Endodermal cell (in vitro differentiated cells): ENCODE results near the gene SLC25A10. TPM values are rescaled to one million over a fixed set of nuclear protein-coding genes. Genes with fewer than 3 reads are reported as not detected.

Experiments used
- DNase-seq: peaks from one replicate; pipeline ENCODE4 v3.0.0-alpha.2; 2017
- H3K27ac ChIP-seq: 2 replicates; pipeline ENCODE4 v1.5.1; 2013; ENCODE audit warnings: mild to moderate bottlenecking, low read depth, low read length, moderate library complexity
- H3K27me3 ChIP-seq: 2 replicates; pipeline ENCODE4 v1.6.1; 2013; ENCODE audit warnings: mild to moderate bottlenecking, low read length, moderate library complexity; ENCODE audit not compliant: insufficient read depth, control insufficient read depth, poor library complexity, severe bottlenecking
- H3K36me3 ChIP-seq: 2 replicates; pipeline ENCODE4 v1.7.0; 2013; ENCODE audit warnings: mild to moderate bottlenecking, low read length, moderate library complexity; ENCODE audit not compliant: control insufficient read depth, insufficient read depth
- H3K4me1 ChIP-seq: one replicate; pipeline ENCODE4 v1.7.0; 2013; ENCODE audit warnings: low read length; ENCODE audit not compliant: control insufficient read depth, insufficient read depth
- H3K4me3 ChIP-seq: 2 replicates; pipeline ENCODE4 v1.5.1; 2013; ENCODE audit warnings: mild to moderate bottlenecking, low read length, moderate library complexity
- H3K9ac ChIP-seq: 2 replicates; pipeline ENCODE4 v1.6.1; 2013; ENCODE audit warnings: mild to moderate bottlenecking, low read length, moderate library complexity; ENCODE audit not compliant: poor library complexity, severe bottlenecking; ENCODE audit errors: extremely low read depth
- H3K9me3 ChIP-seq: 2 replicates; pipeline ENCODE4 v1.6.1; 2013; ENCODE audit warnings: mild to moderate bottlenecking, low read length, moderate library complexity; ENCODE audit not compliant: control insufficient read depth
- H3K27ac Mint-ChIP-seq: 2 replicates; pipeline ENCODE4 v1.8.0; 2020; ENCODE audit warnings: mixed read lengths
- H3K27me3 Mint-ChIP-seq: 2 replicates; pipeline ENCODE4 v1.8.0; 2021; ENCODE audit warnings: mild to moderate bottlenecking, mixed read lengths; ENCODE audit not compliant: insufficient read depth
- H3K36me3 Mint-ChIP-seq: 2 replicates; pipeline ENCODE4 v1.8.0; 2020; ENCODE audit warnings: low read depth, mixed read lengths
- H3K4me1 Mint-ChIP-seq: 2 replicates; pipeline ENCODE4 v1.8.0; 2020; ENCODE audit warnings: mixed read lengths
- H3K4me3 Mint-ChIP-seq: 2 replicates; pipeline ENCODE4 v1.8.0; 2020; ENCODE audit warnings: mild to moderate bottlenecking, moderate library complexity, mixed read lengths
- H3K9me3 Mint-ChIP-seq: 2 replicates; pipeline ENCODE4 v1.8.0; 2020; ENCODE audit warnings: mild to moderate bottlenecking, mixed read lengths
- CTCF ChIP-seq: fragments of 200-600 bp; sonication (generic); conservative IDR thresholded peaks from 2 replicates; pipeline ENCODE4 v1.5.0; 2021; ENCODE audit warnings: antibody characterized with exemption, mild to moderate bottlenecking
- WGBS, 2 experiments: methylation state at CpG; one replicate each; pipeline versions ENCODE4 v1.1.5 to v1.1.7; 2013; ENCODE audit warnings: missing lambda C conversion rate in 2 of 2, mixed read lengths in 1 of 2; ENCODE audit not compliant: insufficient coverage in 1 of 2, insufficient read length in 1 of 2; 5-methylcytosine and 5-hydroxymethylcytosine counted together
- total RNA-seq, 2 donors: library from RNA; stranded (reverse); fragmentation: NEBNext Ultra II Directional in 1 of 2; extraction: Animal tissue kit (Norgen Biotek cat#: 25700) in 1 of 2; gene quantifications; 2 replicates in 1 of 2; 3 replicates in 1 of 2; pipeline ENCODE4 v1.2.1, GENCODE V29; 2021

SLC25A10 gene
- total RNA-seq, 2 donors from 2014 or later, result 24.8 to 37.6 TPM

- Histone ChIP-seq H3K27me3 (no peaks in the 10 kb centered on the region), H3K9me3 (no peaks in the 10 kb centered on the region), H3K4me1 (peaks cover 8% of the 10 kb centered on the region), H3K36me3 (peaks cover 46% of the 10 kb centered on the region), H3K27ac (no peak overlapping the region), H3K4me3 (no peak overlapping the region), H3K9ac (no peak overlapping the region)
- H3K4me3 Mint-ChIP-seq, result peak overlapping the region; percentile 92
- no peak for DNase-seq
- 95 to 96% methylated on average over 17 of the region's 17 CpGs for WGBS, 2 experiments
- H3K4me1 Mint-ChIP-seq, result peaks cover 14% of the 10 kb centered on the region
- no peak for TF ChIP-seq CTCF
- no peaks in the 10 kb centered on the region for H3K9me3 Mint-ChIP-seq
- H3K27ac Mint-ChIP-seq, result peak overlapping the region; percentile 44
- H3K27me3 Mint-ChIP-seq, result peaks cover 3% of the 10 kb centered on the region
- H3K36me3 Mint-ChIP-seq, result peaks cover 37% of the 10 kb centered on the region
These were observed 5.9 kb upstream of the SLC25A10 start for GRCh38 chr17:81706232-81706611.

GRCh38 chr17:81706757-81707624 is 5.1 kb upstream of the SLC25A10 start:
- Histone ChIP-seq H3K4me1 (peaks cover 8% of the 10 kb centered on the region), H3K27ac (no peak overlapping the region), H3K9ac (no peak overlapping the region), H3K9me3 (no peaks in the 10 kb centered on the region), H3K4me3 (no peak overlapping the region), H3K27me3 (no peaks in the 10 kb centered on the region), H3K36me3 (peaks cover 39% of the 10 kb centered on the region)
- TF ChIP-seq CTCF, result peak; percentile 21
- peak; percentile 70 for DNase-seq
- no peak overlapping the region for H3K4me3 Mint-ChIP-seq
- no peak overlapping the region for H3K27ac Mint-ChIP-seq
- H3K36me3 Mint-ChIP-seq, result peaks cover 33% of the 10 kb centered on the region
- 95 to 96% methylated on average over 37 to 54 of the region's 54 CpGs for WGBS, 2 experiments
- peaks cover 3% of the 10 kb centered on the region for H3K27me3 Mint-ChIP-seq
- H3K4me1 Mint-ChIP-seq, result peaks cover 11% of the 10 kb centered on the region
- H3K9me3 Mint-ChIP-seq, result no peaks in the 10 kb centered on the region

DNA sequence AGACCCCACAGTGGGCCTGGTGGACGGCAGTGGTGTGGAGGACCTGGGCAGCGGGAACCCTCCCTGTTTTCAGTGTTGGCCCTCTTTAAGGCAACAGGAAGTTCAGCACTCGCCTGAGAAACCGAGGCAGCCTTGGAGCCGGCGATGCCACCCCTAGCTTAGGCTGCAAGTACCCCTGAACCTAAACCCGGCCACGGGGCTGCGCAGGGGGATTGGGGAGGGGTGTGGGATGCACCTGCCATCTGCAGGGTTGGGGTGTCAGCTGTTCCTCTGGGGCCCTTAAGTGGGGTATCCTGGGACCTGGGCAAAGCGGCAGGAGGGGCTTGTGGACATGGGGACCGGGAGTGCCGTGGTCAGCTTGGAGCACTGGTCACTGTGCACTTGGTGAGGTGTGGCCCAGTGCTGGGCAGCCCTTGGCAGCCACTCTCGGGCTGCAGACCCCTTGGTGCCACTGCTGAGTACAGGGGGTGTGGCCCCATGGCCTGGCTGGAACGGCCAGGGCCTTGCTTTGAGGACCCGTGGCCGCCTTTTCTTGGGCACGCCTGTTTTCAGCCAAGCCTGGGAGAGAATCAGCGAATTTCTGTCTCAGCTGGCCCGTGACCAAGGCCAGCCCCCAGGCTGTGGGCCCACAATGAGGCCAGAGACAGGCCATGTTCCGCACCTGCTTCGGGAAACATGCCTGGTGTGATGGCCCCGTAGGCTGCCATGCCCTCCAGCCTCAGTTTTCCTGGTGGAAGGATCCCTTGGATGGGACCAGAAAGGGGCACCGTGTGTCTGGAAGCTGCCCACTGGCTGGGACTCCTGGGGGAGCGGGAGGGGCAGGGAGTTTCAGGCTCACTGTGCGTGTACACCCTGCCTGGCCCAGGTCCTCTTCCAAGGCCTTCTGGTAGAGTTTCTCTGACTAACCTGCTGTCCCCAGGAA is 4.1 kb upstream of the SLC25A10 start:
- no peak overlapping the region for H3K27ac ChIP-seq
- peaks cover 32% of the 10 kb centered on the region for H3K36me3 Mint-ChIP-seq
- no peak for TF ChIP-seq CTCF
- peaks cover 3% of the 10 kb centered on the region for H3K27me3 Mint-ChIP-seq
- H3K4me3 ChIP-seq, result no peak overlapping the region
- peaks cover 6% of the 10 kb centered on the region for H3K4me1 Mint-ChIP-seq
- no peak overlapping the region for H3K9ac ChIP-seq
- DNase-seq, result no peak
- no peaks in the 10 kb centered on the region for H3K27me3 ChIP-seq
- no peaks in the 10 kb centered on the region for H3K9me3 Mint-ChIP-seq
- H3K36me3 ChIP-seq, result peaks cover 37% of the 10 kb centered on the region
- H3K4me3 Mint-ChIP-seq, result no peak overlapping the region
- peaks cover 8% of the 10 kb centered on the region for H3K4me1 ChIP-seq
- H3K27ac Mint-ChIP-seq, result no peak overlapping the region
- WGBS, 2 experiments, result 94 to 95% methylated on average over 20 to 25 of the region's 25 CpGs
- no peaks in the 10 kb centered on the region for H3K9me3 ChIP-seq
